ENCODE data around the gene INSYN2B.

DNA sequence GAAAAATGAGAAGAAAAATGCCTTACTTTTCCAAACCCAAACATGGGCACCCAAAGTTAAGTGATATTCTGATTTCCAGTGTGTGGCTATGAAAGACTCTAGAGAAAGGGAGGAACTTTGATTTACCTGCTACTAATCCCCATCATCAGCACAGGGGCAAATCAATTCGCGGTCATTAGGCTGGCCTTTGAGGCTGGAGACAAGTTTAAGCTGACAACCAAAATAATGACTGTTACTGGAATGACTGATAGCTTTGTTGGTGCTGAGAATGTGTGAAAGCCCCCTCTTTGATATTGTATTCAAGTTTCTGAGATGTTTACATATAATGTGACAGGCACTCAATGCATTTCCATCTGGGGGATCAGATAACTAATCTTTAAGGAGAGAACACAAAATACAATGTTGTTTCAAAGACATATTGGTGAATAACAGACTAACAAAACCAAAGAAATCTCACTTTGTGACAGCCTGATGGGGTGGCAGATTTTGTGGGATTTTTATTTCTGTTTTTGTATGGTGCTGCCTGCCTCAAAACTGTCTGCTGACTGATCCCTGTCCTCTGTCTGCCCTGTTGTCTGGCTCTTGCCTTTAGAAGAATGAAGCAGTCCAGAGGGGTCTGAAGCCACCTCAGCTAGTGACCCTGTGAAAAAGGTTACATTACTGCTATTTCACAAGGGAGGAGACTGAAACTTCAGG lies 12.6 kb upstream of the INSYN2B start:
- TF ChIP-seq, protein P1, sequence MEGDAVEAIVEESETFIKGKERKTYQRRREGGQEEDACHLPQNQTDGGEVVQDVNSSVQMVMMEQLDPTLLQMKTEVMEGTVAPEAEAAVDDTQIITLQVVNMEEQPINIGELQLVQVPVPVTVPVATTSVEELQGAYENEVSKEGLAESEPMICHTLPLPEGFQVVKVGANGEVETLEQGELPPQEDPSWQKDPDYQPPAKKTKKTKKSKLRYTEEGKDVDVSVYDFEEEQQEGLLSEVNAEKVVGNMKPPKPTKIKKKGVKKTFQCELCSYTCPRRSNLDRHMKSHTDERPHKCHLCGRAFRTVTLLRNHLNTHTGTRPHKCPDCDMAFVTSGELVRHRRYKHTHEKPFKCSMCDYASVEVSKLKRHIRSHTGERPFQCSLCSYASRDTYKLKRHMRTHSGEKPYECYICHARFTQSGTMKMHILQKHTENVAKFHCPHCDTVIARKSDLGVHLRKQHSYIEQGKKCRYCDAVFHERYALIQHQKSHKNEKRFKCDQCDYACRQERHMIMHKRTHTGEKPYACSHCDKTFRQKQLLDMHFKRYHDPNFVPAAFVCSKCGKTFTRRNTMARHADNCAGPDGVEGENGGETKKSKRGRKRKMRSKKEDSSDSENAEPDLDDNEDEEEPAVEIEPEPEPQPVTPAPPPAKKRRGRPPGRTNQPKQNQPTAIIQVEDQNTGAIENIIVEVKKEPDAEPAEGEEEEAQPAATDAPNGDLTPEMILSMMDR (conservative IDR thresholded peaks at IDR 0.05; ENCODE audit: low read depth, low read length): no peak
- TF ChIP-seq EZH2 (IDR thresholded peaks at IDR 0.05; ENCODE audit: borderline replicate concordance, low read depth, low read length, poor library complexity, severe bottlenecking): no peak

Data from A673 (cell line).